Neuron (in vitro differentiated cells): Measurements from ENCODE around the gene XCL2.
"Not testable (repeated sequence)": the region's sequence is repeated elsewhere in the genome, so short reads cannot be mapped to it uniquely, and the experiment has no call there.

Source experiments
- H2AFZ ChIP-seq: one replicate; pipeline ENCODE4 v1.6.1; 2013; ENCODE audit warnings: low read depth, mild to moderate bottlenecking, inconsistent platforms, low read length, moderate library complexity
- H3K27me3 ChIP-seq: one replicate; pipeline ENCODE4 v1.6.1; 2013; ENCODE audit warnings: low read length; ENCODE audit not compliant: insufficient read depth
- H3K36me3 ChIP-seq: one replicate; pipeline ENCODE4 v1.6.1; 2013; ENCODE audit warnings: low read length; ENCODE audit not compliant: insufficient read depth
- H3K4me1 ChIP-seq: one replicate; pipeline ENCODE4 v1.6.1; 2013; ENCODE audit warnings: low read length; ENCODE audit not compliant: insufficient read depth
- H3K4me3 ChIP-seq: 2 replicates; pipeline ENCODE4 v1.5.1; 2013; ENCODE audit warnings: mild to moderate bottlenecking, low read length, moderate library complexity
- H3K9me3 ChIP-seq: one replicate; pipeline ENCODE4 v1.6.1; 2013; ENCODE audit warnings: low read length

Gene XCL2

DNA sequence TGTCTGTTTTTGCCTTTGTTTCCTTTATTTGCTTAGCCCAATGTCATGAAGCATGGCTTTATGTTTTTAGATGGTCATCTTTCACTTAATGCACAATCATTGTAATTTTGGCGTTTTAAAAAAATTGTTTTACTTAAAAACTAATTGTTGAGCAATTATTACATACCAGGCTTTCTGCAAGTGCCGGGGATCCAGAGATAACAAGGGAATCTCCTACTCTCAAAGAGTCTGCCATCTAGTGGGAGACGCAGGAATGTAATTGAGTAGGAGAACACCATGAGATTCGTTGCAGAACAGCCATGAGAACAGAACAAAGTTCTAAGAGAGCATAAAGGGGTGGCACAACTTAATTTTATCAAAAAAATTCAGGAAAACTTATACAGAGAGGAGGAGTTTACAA, 30.4 kb upstream of the XCL2 start:
- H2AFZ ChIP-seq, H3K36me3 ChIP-seq, H3K27me3 ChIP-seq, H3K4me3 ChIP-seq, H3K9me3 ChIP-seq, H3K4me1 ChIP-seq: not testable (repeated sequence)

DNA sequence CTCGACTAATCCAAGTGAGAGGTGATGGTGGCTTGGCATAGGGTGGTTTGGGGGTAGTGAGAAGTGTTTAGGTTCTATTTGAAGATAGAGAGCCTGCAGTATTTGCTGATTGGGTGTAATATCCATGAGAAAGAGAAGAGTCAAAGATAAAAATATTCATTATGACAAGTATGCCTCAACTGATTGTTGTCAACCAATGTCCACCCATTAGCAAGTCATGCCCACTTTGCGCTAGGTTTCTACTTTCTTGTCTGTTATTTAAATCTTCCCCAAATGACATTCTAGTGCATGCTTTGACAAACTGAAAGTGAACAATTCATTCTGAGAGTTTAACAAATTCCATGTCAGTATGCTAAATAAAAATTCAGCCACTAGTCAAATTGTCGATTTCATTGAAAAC, 28.8 kb upstream of the XCL2 start:
- H3K4me3 ChIP-seq = no peak overlapping the region
- H3K4me1 ChIP-seq = no peaks in the 10 kb centered on the region
- no peaks in the 10 kb centered on the region for H3K9me3 ChIP-seq
- no peaks in the 10 kb centered on the region for H3K27me3 ChIP-seq
- H2AFZ ChIP-seq = no peak overlapping the region
- no peaks in the 10 kb centered on the region for H3K36me3 ChIP-seq

- Histone ChIP-seq H3K4me3 (no peak overlapping the region), H3K4me1 (no peaks in the 10 kb centered on the region), H2AFZ (no peak overlapping the region), H3K36me3 (no peaks in the 10 kb centered on the region), H3K9me3 (no peaks in the 10 kb centered on the region), H3K27me3 (no peaks in the 10 kb centered on the region)
Measured at GRCh38 chr1:168570652-168571051, 26.9 kb upstream of the XCL2 start.

GRCh38 chr1:168568346-168568745, 24.5 kb upstream of the XCL2 start:
- Histone ChIP-seq H2AFZ (no peak overlapping the region), H3K4me3 (no peak overlapping the region), H3K27me3 (no peaks in the 10 kb centered on the region), H3K4me1 (no peaks in the 10 kb centered on the region), H3K36me3 (no peaks in the 10 kb centered on the region), H3K9me3 (no peaks in the 10 kb centered on the region)

DNA sequence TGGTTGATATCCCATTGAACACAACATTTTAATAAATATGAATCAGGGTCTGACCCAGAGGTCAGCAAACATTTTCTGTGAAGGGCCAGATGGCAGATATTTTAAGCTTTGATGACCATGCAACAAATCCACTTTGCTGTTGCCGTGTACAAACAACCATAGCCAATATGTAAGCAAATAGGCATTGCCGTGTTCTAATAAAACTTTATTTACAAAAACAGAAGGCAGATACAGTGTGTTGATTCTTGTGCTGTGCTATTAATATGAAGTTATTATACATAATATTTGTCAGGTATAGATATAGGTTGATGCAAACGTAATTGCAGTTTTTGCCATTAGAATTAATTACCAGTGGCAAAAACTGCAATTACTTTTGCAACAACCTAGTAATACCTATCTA, 23.8 kb upstream of the XCL2 start:
- Histone ChIP-seq H2AFZ (no peak overlapping the region), H3K27me3 (no peaks in the 10 kb centered on the region), H3K9me3 (no peaks in the 10 kb centered on the region), H3K4me3 (no peak overlapping the region), H3K36me3 (no peaks in the 10 kb centered on the region), H3K4me1 (no peaks in the 10 kb centered on the region)

DNA sequence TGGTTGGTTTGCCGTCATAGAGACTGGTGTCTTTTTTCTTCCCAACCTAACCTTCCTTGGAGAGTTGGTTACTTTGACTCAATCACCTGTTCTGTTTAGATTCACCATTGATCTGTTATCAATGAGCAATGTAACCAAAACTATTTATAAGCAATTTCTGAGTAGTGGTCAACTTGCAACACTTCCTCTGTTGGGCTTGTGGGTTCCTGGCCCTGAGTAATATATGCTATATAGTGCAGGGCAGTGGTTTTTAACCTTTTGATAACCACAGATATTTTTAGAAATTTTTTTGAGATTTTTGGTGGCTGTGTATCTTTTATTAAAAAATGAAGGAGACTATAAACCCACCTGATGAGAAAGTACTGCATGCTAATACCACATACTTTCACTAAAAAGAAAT, 23.2 kb upstream of the XCL2 start:
- Histone ChIP-seq H2AFZ (no peak overlapping the region), H3K9me3 (no peaks in the 10 kb centered on the region)

GRCh38 chr1:168565825-168566224, 22.0 kb upstream of the XCL2 start:
- H3K36me3 ChIP-seq = no peaks in the 10 kb centered on the region
- H3K4me1 ChIP-seq = no peaks in the 10 kb centered on the region
- no peaks in the 10 kb centered on the region for H3K9me3 ChIP-seq
- H2AFZ ChIP-seq = no peak overlapping the region
- no peak overlapping the region for H3K4me3 ChIP-seq
- no peaks in the 10 kb centered on the region for H3K27me3 ChIP-seq

More for the DNA sequence above, 23.2 kb upstream of the XCL2 start:
- H3K4me3 ChIP-seq = no peak overlapping the region
- no peaks in the 10 kb centered on the region for H3K27me3 ChIP-seq
- no peaks in the 10 kb centered on the region for H3K36me3 ChIP-seq
- no peaks in the 10 kb centered on the region for H3K4me1 ChIP-seq

DNA sequence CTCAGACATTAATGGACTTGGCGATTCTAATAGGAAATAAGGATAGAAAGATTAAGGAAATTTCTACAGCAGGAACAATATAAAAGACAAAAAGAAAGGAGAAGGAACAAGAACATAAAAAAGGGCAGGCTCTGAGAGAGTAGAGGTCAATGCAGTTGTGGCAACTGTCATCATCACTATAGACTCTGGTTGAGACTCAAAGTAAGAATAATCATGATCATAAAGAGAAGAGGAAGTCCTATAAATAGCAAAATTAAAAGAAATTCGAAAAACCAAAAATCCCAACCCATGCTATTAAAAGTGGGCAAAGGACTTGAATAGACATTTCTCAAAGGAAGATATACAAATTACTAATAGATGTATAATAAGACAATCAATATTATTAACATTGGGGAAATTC, 18.2 kb upstream of the XCL2 start:
- Histone ChIP-seq H3K4me1 (no peaks in the 10 kb centered on the region), H3K4me3 (no peak overlapping the region), H3K27me3 (no peaks in the 10 kb centered on the region), H3K36me3 (no peaks in the 10 kb centered on the region), H2AFZ (no peak overlapping the region), H3K9me3 (no peaks in the 10 kb centered on the region)

GRCh38 chr1:168560370-168560769, 16.6 kb upstream of the XCL2 start:
- Histone ChIP-seq H3K27me3 (no peaks in the 10 kb centered on the region), H3K36me3 (no peaks in the 10 kb centered on the region), H3K4me3 (no peak overlapping the region), H3K4me1 (no peaks in the 10 kb centered on the region), H2AFZ (no peak overlapping the region), H3K9me3 (no peaks in the 10 kb centered on the region)

DNA sequence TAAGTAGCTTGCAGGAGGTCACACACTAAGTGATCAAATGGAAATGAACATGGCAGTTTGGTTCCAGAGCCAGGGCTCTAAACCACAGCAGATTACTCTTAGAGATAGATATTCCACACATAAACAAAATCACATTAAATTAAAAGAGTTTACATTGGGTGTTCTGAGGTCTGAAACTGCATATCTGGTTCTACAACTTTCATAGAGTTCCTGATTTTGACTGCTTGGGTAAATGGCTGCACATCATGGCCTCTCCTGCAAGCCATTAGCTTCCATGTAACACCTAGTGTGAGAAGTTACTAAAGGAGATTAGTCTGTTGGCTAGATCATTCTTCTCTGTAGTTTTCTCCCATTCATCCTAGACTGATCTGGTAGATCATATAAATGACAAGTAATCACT, 12.8 kb upstream of the XCL2 start:
- Histone ChIP-seq H2AFZ (no peak overlapping the region), H3K9me3 (no peaks in the 10 kb centered on the region), H3K4me3 (no peak overlapping the region), H3K4me1 (no peaks in the 10 kb centered on the region), H3K27me3 (no peaks in the 10 kb centered on the region), H3K36me3 (no peaks in the 10 kb centered on the region)

DNA sequence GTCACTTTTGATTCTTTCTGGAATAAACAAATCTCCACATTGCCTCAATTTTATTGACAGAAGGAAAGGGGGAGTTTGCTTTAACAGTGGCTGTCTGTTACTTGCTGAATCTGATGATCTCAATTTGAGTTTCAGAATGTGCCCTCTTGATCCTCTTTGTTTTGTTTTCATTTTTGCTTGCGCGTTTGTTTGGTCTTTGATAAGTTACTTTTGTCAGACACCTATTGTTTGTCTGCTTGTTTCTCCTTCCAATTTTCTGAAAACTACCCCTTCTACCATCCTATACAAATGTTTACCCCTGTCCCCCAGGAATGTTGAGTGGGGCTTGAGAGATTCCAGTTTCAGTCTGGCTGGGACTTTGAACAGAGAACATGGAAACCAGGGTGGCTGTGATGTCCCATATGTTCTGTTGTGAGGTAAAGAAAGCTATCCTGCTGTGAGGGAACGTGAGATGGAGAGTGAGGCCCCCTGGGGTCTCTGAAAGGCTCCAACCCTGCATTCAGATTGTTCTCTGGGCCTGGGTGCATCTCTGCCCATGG, 11.8 kb upstream of the XCL2 start:
- Histone ChIP-seq H3K27me3 (no peaks in the 10 kb centered on the region), H3K4me1 (no peaks in the 10 kb centered on the region), H3K9me3 (no peaks in the 10 kb centered on the region), H2AFZ (no peak overlapping the region), H3K36me3 (no peaks in the 10 kb centered on the region), H3K4me3 (no peak overlapping the region)

DNA sequence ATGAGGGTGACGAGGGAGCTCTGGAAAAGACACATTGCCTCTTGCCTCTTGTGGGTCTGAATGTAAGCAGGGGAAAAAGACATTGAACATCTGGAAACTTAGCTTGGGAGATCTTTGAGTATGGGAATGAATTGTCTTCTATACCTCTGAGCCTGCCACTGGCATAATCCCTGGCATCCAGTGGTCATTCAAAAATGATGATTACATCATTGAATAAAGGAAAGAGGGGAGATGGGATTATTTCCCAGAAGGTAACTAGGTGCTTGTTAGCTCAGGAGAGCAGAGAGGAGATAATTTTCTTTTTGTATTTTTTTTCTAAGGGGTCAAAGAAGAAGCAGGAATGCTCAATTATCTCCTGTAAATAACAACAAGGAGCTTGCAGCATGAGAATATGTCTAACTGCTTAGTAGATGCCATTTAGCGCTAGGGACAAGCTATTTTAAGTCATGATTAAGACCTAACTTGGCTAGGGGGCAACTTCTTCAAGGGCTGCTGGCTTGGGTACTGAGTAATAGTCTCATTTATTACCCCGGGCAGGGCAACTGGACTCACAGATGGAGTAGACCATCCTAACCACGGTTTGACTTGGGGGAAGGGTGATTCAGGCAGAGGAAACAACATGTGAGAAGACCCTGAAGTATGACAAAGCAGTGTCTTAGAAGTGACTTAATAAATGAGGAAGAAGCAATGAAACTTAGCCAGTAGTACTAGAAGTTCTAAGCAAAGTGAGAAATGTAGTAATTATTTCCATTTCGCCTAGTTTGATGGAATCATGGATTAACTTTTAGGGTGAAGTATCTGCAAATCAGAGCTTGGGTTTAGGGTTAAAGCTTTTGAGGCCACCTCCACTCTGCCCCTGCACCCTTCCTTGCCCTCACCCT, 11.0 kb upstream of the XCL2 start:
- no peaks in the 10 kb centered on the region for H3K4me1 ChIP-seq
- H3K27me3 ChIP-seq = no peaks in the 10 kb centered on the region
- H3K4me3 ChIP-seq = no peak overlapping the region
- H3K36me3 ChIP-seq = no peaks in the 10 kb centered on the region
- H2AFZ ChIP-seq = no peak overlapping the region
- H3K9me3 ChIP-seq = no peaks in the 10 kb centered on the region

- no peak overlapping the region for H3K4me3 ChIP-seq
- H3K4me1 ChIP-seq = no peaks in the 10 kb centered on the region
- H3K36me3 ChIP-seq = no peaks in the 10 kb centered on the region
- H3K9me3 ChIP-seq = no peaks in the 10 kb centered on the region
- H3K27me3 ChIP-seq = no peaks in the 10 kb centered on the region
- H2AFZ ChIP-seq = no peak overlapping the region
Measured at GRCh38 chr1:168553680-168554553, 10.1 kb upstream of the XCL2 start.
